K562 (cell line): ENCODE results near the gene B3GALT4. TPM values are rescaled to one million over a fixed set of nuclear protein-coding genes. Genes with fewer than 3 reads are reported as not detected.
A peak's percentile ranks its signal among the peaks of the same experiment; 100 is the strongest.

Experiments
- ADNP ChIP-seq: fragments of 200-800 bp; sonication (Bioruptor generic); IDR thresholded peaks from 2 replicates; pipeline ENCODE4 v1.6.1; 2016; ENCODE audit warnings: missing genetic modification characterization, missing compliant biosample characterization
- BRCA1 ChIP-seq, 2 experiments: fragments of 450-650 bp in 1 of 2; sonication (generic) in 1 of 2; formaldehyde crosslinking in 1 of 2; IDR thresholded peaks; 2 replicates each; pipeline versions ENCODE4 v1.5.0 to v1.6.1; 2017 to 2020; ENCODE audit warnings: mild to moderate bottlenecking in 1 of 2, missing genetic modification reagents in 1 of 2
- CREBBP ChIP-seq: IDR thresholded peaks from one replicate; pipeline ENCODE4 v1.6.1; 2012; ENCODE audit warnings: low read depth, mild to moderate bottlenecking, control low read depth, inconsistent platforms, low read length
- HMG20A ChIP-seq: fragments of 450-650 bp; formaldehyde crosslinking; conservative IDR thresholded peaks from 2 replicates; pipeline ENCODE4 v1.4.0; 2020; ENCODE audit warnings: mild to moderate bottlenecking, mixed read lengths
- HNRNPL ChIP-seq: fragments of 200-400 bp; formaldehyde crosslinking; IDR thresholded peaks from 2 replicates; pipeline ENCODE4 v1.6.1; 2017; ENCODE audit warnings: low read depth, mild to moderate bottlenecking, low read length
- NFATC3 ChIP-seq: fragments of 450-650 bp; IDR thresholded peaks from 2 replicates; pipeline ENCODE4 v1.6.1; 2017; ENCODE audit warnings: mild to moderate bottlenecking
- NR2C1 ChIP-seq, 2 experiments: fragments of 450-650 bp; IDR thresholded peaks; 2 replicates each; pipeline ENCODE4 v1.6.1; 2017; ENCODE audit warnings: mild to moderate bottlenecking in 2 of 2, antibody characterized with exemption in 1 of 2, inconsistent platforms in 1 of 2, missing compliant biosample characterization in 1 of 2, missing genetic modification characterization in 1 of 2
- NR3C1 ChIP-seq: sonication (generic); formaldehyde crosslinking; IDR thresholded peaks from 2 replicates; pipeline ENCODE4 v1.8.1; 2022; ENCODE audit warnings: missing genetic modification reagents
- NUFIP1 ChIP-seq: fragments of 450-650 bp; IDR thresholded peaks from 2 replicates; pipeline ENCODE4 v1.6.1; 2018; ENCODE audit not compliant: partially characterized antibody
- PTRF ChIP-seq: fragments of 450-650 bp; IDR thresholded peaks from 2 replicates; pipeline ENCODE4 v1.6.1; 2016; ENCODE audit warnings: mild to moderate bottlenecking, missing genetic modification characterization, missing compliant biosample characterization
- RFX5 ChIP-seq: IDR thresholded peaks from 2 replicates; pipeline ENCODE4 v1.6.1; 2011; ENCODE audit warnings: low read depth, mild to moderate bottlenecking, improper control_type of control experiment, low read length
- SAFB ChIP-seq: fragments of 200-400 bp; formaldehyde crosslinking; IDR thresholded peaks from 2 replicates; pipeline ENCODE4 v1.6.1; 2017; ENCODE audit warnings: low read depth, low read length, borderline replicate concordance
- SAP30 ChIP-seq: fragments of 200-600 bp; sonication (generic); IDR thresholded peaks from 2 replicates; pipeline ENCODE4 v1.6.1; 2012; ENCODE audit warnings: borderline replicate concordance, low read depth, mild to moderate bottlenecking, moderate library complexity, low read length, control low read depth, inconsistent platforms; ENCODE audit not compliant: insufficient read depth, poor library complexity, severe bottlenecking
- SIN3A ChIP-seq, 2 experiments: fragments of 150-350 bp in 1 of 2; IDR thresholded peaks; 2 replicates each; pipeline ENCODE4 v1.6.1; 2011 to 2016; ENCODE audit warnings: borderline replicate concordance in 2 of 2, low read depth in 2 of 2, low read length in 2 of 2, mild to moderate bottlenecking in 2 of 2, moderate library complexity in 2 of 2; ENCODE audit not compliant: control insufficient read depth in 1 of 2
- SREBF2 ChIP-seq: sonication (generic); formaldehyde crosslinking; IDR thresholded peaks from 2 replicates; pipeline ENCODE4 v1.4.0; 2020; ENCODE audit warnings: mild to moderate bottlenecking, missing genetic modification reagents
- SRSF3 ChIP-seq: fragments of 200-400 bp; formaldehyde crosslinking; IDR thresholded peaks from 2 replicates; pipeline ENCODE4 v1.6.1; 2016; ENCODE audit warnings: mild to moderate bottlenecking, low read length, moderate library complexity; ENCODE audit not compliant: insufficient read depth
- SUPT5H ChIP-seq: fragments of 450-650 bp; IDR thresholded peaks from 2 replicates; pipeline ENCODE4 v1.6.1; 2016
- TAF9B ChIP-seq: fragments of 450-650 bp; IDR thresholded peaks from 2 replicates; pipeline ENCODE4 v1.6.1; 2018; ENCODE audit warnings: mild to moderate bottlenecking; ENCODE audit not compliant: partially characterized antibody
- ZMIZ1 ChIP-seq, 2 experiments: fragments of 150-350 bp in 1 of 2; IDR thresholded peaks; 2 replicates each; pipeline ENCODE4 v1.6.1; 2012 to 2016; ENCODE audit warnings: low read depth in 2 of 2, low read length in 2 of 2, mild to moderate bottlenecking in 1 of 2, moderate library complexity in 1 of 2
- ZNF165 ChIP-seq: fragments of 250-450 bp; sonication (Bioruptor Pico); IDR thresholded peaks from 2 replicates; pipeline ENCODE4 v1.4.0; 2020; ENCODE audit warnings: borderline replicate concordance
- ZNF75A ChIP-seq: fragments of 450-650 bp; formaldehyde crosslinking; IDR thresholded peaks from 2 replicates; pipeline ENCODE4 v1.4.0; 2020; ENCODE audit warnings: mild to moderate bottlenecking
- polyA plus RNA-seq, 8 experiments: library from polyadenylated mRNA; depleted of rRNA in 4 of 8; stranded (reverse) in 5 of 8; unstranded in 3 of 8; fragments of >200 nt; fragmentation: Nextera tagmentation in 2 of 8; fragmentation: Illumina TruSeq in 1 of 8; extraction: Ambion mirVana in 2 of 8; extraction: Trizol in 1 of 8; gene quantifications; 2 replicates each; pipeline versions ENCODE4 v1.2.1 to v1.2.3, GENCODE V29; 2011 to 2014; ENCODE audit warnings: inconsistent platforms in 1 of 8, missing spikeins in 1 of 8
- total RNA-seq, 7 experiments: library from RNA; depleted of rRNA in 6 of 7; stranded (reverse); fragments of >200 nt in 6 of 7; fragmentation: Illumina TruSeq in 2 of 7; extraction: Trizol in 2 of 7; gene quantifications; 2 replicates each; pipeline versions ENCODE4 v1.2.1 to v1.2.3, GENCODE V29; 2011 to 2021; ENCODE audit warnings: low replicate concordance in 1 of 7
- TF ChIP-seq, protein P1 (sequence below): fragments of 450-650 bp; IDR thresholded peaks from 2 replicates; pipeline ENCODE4 v1.7.0; 2016; ENCODE audit warnings: borderline replicate concordance

Gene B3GALT4
- total and polyA plus RNA-seq, 9 of the 15 experiments (the other 6 are each of a cell fraction or from before 2014, with no cell fraction given) = 0.11 to 1.3 (median 0.53) TPM; not detected in 1

GRCh38 chr6:33271468-33272274 is 5.3 kb upstream of the B3GALT4 start, which contains the start of the genes RPS18 and VPS52 (continued):
- peak in 1 of 2 experiments; percentile 83; a peak in 1 of 4 replicates for TF ChIP-seq ZMIZ1 (IDR thresholded peaks at IDR 0.05; ENCODE audit: low read depth in 2 of 2, low read length in 2 of 2)
- 0 out of 2 replicates have a peak, but pooled peaks have one; percentile 90 for TF ChIP-seq SRSF3
- peak; percentile 97 for TF ChIP-seq NR2C1 (IDR thresholded peaks at IDR 0.05)
- peak; percentile 98 for TF ChIP-seq NR2C1 (tag; IDR thresholded peaks at IDR 0.05)
- TF ChIP-seq NUFIP1 = no peak
- TF ChIP-seq PTRF (tag) = no peak
- TF ChIP-seq ZNF165 (CRISPR knock-in tag) = 0 out of 2 replicates have a peak, but pooled peaks have one; percentile 70
- TF ChIP-seq HNRNPL = no peak
- peak; percentile 94 for TF ChIP-seq SREBF2
- TF ChIP-seq RFX5 = peak; percentile 11; the same call in 1 of the 2 replicates
- TF ChIP-seq BRCA1 (IDR thresholded peaks at IDR 0.05) = no peak
- TF ChIP-seq BRCA1 (CRISPR knock-in tag; IDR thresholded peaks at IDR 0.05) = no peak
- peak; percentile 69; the same call in 1 of the 2 replicates for TF ChIP-seq HMG20A
- TF ChIP-seq CREBBP = no peak
- no peak for TF ChIP-seq ADNP (tag)
- TF ChIP-seq, protein P1, sequence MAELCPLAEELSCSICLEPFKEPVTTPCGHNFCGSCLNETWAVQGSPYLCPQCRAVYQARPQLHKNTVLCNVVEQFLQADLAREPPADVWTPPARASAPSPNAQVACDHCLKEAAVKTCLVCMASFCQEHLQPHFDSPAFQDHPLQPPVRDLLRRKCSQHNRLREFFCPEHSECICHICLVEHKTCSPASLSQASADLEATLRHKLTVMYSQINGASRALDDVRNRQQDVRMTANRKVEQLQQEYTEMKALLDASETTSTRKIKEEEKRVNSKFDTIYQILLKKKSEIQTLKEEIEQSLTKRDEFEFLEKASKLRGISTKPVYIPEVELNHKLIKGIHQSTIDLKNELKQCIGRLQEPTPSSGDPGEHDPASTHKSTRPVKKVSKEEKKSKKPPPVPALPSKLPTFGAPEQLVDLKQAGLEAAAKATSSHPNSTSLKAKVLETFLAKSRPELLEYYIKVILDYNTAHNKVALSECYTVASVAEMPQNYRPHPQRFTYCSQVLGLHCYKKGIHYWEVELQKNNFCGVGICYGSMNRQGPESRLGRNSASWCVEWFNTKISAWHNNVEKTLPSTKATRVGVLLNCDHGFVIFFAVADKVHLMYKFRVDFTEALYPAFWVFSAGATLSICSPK = 0 out of 2 replicates have a peak, but pooled peaks have one; percentile 24
- TF ChIP-seq SAFB = no peak
- 0 out of 2 replicates have a peak, but pooled peaks have one; percentile 72 for TF ChIP-seq NFATC3
- no peak for TF ChIP-seq NR3C1 (CRISPR knock-in tag)
- peak; percentile 61 to 82; a peak in 3 of 4 replicates for TF ChIP-seq SIN3A (IDR thresholded peaks at IDR 0.05; ENCODE audit: borderline replicate concordance in 2 of 2, control insufficient read depth in 1 of 2, low read depth in 2 of 2, low read length in 2 of 2)
- TF ChIP-seq SAP30 = peak; percentile 97
- peak; percentile 100 for TF ChIP-seq SUPT5H
- TF ChIP-seq ZNF75A = 0 out of 2 replicates have a peak, but pooled peaks have one; percentile 39
- peak; percentile 99 for TF ChIP-seq TAF9B
